Measurements from ENCODE around the gene ZDHHC24.

The ZDHHC24 gene

GRCh38 chr11:66476173-66476840 is 69.5 kb downstream of the ZDHHC24 start:
- DNase-seq (ENCODE audit: low read depth, low spot score): no peak
- CTCF ChIA-PET: interaction anchor here (0.9 to 5.8 kb wide), 3 partner anchors 7 to 68 kb away, joined by 3 to 66 read pairs (median 3); partner anchors contain the start of gene PELI3
- POLR2A ChIA-PET: no interaction called here
- H3K4me3 ChIP-seq (ENCODE audit: low read depth, low read length): no peak overlapping the region
- no peak for TF ChIP-seq CTCF (IDR thresholded peaks at IDR 0.05; ENCODE audit: insufficient read depth, low read length, missing control alignments)

- TF ChIP-seq CTCF (IDR thresholded peaks at IDR 0.05; ENCODE audit: insufficient read depth, low read length, missing control alignments): no peak
- ChIA-PET POLR2A (no interaction called here), CTCF (interaction anchor here (0.9 to 5.8 kb wide), 3 partner anchors 6 to 67 kb away, joined by 3 to 66 read pairs (median 3); partner anchors contain the start of gene PELI3)
- no peak overlapping the region for H3K4me3 ChIP-seq (ENCODE audit: low read depth, low read length)
- DNase-seq (ENCODE audit: low read depth, low spot score): no peak
Measured at GRCh38 chr11:66475349-66476172, 70.3 kb downstream of the ZDHHC24 start.

- POLR2A ChIA-PET: interaction anchor here (0.6 kb wide), 1 partner anchor 473 kb away, joined by 4 read pairs; no protein-coding TSS in a partner anchor
- CTCF ChIA-PET: no interaction called here
- TF ChIP-seq CTCF (IDR thresholded peaks at IDR 0.05; ENCODE audit: insufficient read depth, low read length, missing control alignments): no peak
- DNase-seq (ENCODE audit: low read depth, low spot score): no peak
- H3K4me3 ChIP-seq (ENCODE audit: low read depth, low read length): no peak overlapping the region
Measured at GRCh38 chr11:66473608-66474515, 72.0 kb downstream of the ZDHHC24 start.

- H3K4me3 ChIP-seq (ENCODE audit: low read depth, low read length): no peak overlapping the region
- ChIA-PET POLR2A (no interaction called here), CTCF (interaction anchor here (1.0 kb wide), 1 partner anchor 64 kb away, joined by 3 read pairs; no protein-coding TSS in a partner anchor)
- TF ChIP-seq CTCF (IDR thresholded peaks at IDR 0.05; ENCODE audit: insufficient read depth, low read length, missing control alignments): no peak
- no peak for DNase-seq (ENCODE audit: low read depth, low spot score)
Measured at GRCh38 chr11:66473167-66473566, 72.7 kb downstream of the ZDHHC24 start.

- TF ChIP-seq CTCF (IDR thresholded peaks at IDR 0.05; ENCODE audit: insufficient read depth, low read length, missing control alignments): no peak
- POLR2A ChIA-PET: interaction anchor here (0.6 kb wide), 2 partner anchors 166 to 479 kb away, joined by 3 to 4 read pairs; no protein-coding TSS in a partner anchor
- no peak for DNase-seq (ENCODE audit: low read depth, low spot score)
- H3K4me3 ChIP-seq (ENCODE audit: low read depth, low read length): no peak overlapping the region
- CTCF ChIA-PET: interaction anchor here (6.0 kb wide), 1 partner anchor 6 kb away, joined by 66 read pairs; the partner anchor contains the start of gene DPP3
Measured at GRCh38 chr11:66472054-66472453, 73.8 kb downstream of the ZDHHC24 start.

All from AG04449 (cell line).